MCF 10A (cell line): ENCODE results near the gene GPC3. TPM values are rescaled to one million over a fixed set of nuclear protein-coding genes. Genes with fewer than 3 reads are reported as not detected.
"Not testable (repeated sequence)": the region's sequence is repeated elsewhere in the genome, so short reads cannot be mapped to it uniquely, and the experiment has no call there.

ENCODE experiments used
- BruUV-seq: library from RNA; stranded (reverse); fragments of 400-500 nt; replicated peaks from 2 replicates; lab custom pipeline; 2021; lab: Mats Ljungman, UMichigan
- CTCF ChIA-PET: fragments of 300-600 bp; sonication (Branson Sonifier 250); formaldehyde crosslinking; extraction: SDS; loops from one replicate; lab custom pipeline; 2021; ENCODE audit warnings: antibody characterized with exemption, inconsistent platforms; lab: Yijun Ruan, JAX
- POLR2A ChIA-PET: fragments of 300-600, 350-650 bp; sonication (Branson Sonifier 250); formaldehyde crosslinking; extraction: SDS; loops from one replicate; lab custom pipeline; 2020; ENCODE audit warnings: antibody characterized with exemption, inconsistent platforms; lab: Yijun Ruan, JAX
- DNase-seq: peaks from one replicate; pipeline ENCODE4 v3.0.0-alpha.2; 2018; ENCODE audit not compliant: unreplicated experiment
- H3K27ac Mint-ChIP-seq: one replicate; pipeline ENCODE4 v1.8.0; 2022; ENCODE audit warnings: mild to moderate bottlenecking, low read depth, mixed read lengths; ENCODE audit not compliant: unreplicated experiment
- H3K27me3 Mint-ChIP-seq: one replicate; pipeline ENCODE4 v1.8.0; 2022; ENCODE audit warnings: mixed read lengths; ENCODE audit not compliant: insufficient read depth, unreplicated experiment
- H3K36me3 Mint-ChIP-seq: one replicate; pipeline ENCODE4 v1.8.0; 2022; ENCODE audit warnings: mild to moderate bottlenecking, moderate library complexity, mixed read lengths; ENCODE audit not compliant: insufficient read depth, unreplicated experiment
- H3K4me1 Mint-ChIP-seq: one replicate; pipeline ENCODE4 v1.8.0; 2022; ENCODE audit warnings: mixed read lengths; ENCODE audit not compliant: insufficient read depth, unreplicated experiment
- H3K4me3 Mint-ChIP-seq: one replicate; pipeline ENCODE4 v1.8.0; 2022; ENCODE audit warnings: mild to moderate bottlenecking, moderate library complexity, mixed read lengths; ENCODE audit not compliant: unreplicated experiment
- H3K9me3 Mint-ChIP-seq: one replicate; pipeline ENCODE4 v1.8.0; 2022; ENCODE audit warnings: mixed read lengths; ENCODE audit not compliant: unreplicated experiment
- intact Hi-C: fragments of 100-400 bp; cut with micrococcal nuclease; formaldehyde crosslinking; loops from 2 replicates; pipeline ENCODE4 v1.14.1; 2022
- total RNA-seq: library from RNA; stranded (reverse); gene quantifications from 2 replicates; pipeline ENCODE4 v1.2.3, GENCODE V29; 2022
- TF ChIP-seq, protein P1 (sequence below): fragments of 200-600 bp; IDR thresholded peaks from one replicate; pipeline ENCODE4 v1.8.0; 2022; ENCODE audit warnings: antibody characterized with exemption, mild to moderate bottlenecking; ENCODE audit not compliant: unreplicated experiment

GPC3 gene
- total RNA-seq, 1 experiment from 2014 or later: 0.37 TPM

DNA sequence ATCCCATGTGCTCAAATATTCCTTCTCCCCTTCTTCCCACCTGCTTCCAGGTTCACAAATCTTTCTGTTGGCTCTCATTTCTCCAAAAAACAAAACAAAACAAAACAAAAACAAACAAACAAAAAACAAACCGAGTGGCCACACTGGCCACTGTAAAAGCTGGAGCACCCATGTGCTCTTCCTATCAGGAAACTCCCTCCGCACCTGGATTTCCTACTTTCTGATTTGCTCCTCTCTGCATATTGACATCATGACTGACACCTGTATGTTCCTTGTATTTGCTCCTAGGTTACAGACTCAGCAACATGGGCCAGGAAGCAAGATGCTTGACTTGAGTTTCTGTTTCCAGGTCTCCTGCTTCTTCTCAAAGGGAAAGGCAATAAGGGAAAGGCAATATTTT, 258.8 kb downstream of the GPC3 start:
- H3K27ac Mint-ChIP-seq: peak overlapping the region; percentile 95
- no peaks in the 10 kb centered on the region for H3K9me3 Mint-ChIP-seq
- CTCF ChIA-PET: no interaction called here
- peak overlapping the region; percentile 11 for H3K4me3 Mint-ChIP-seq
- no peaks in the 10 kb centered on the region for H3K36me3 Mint-ChIP-seq
- intact Hi-C loops: no loop called here
- no TSS peak for BruUV-seq
- POLR2A ChIA-PET: interaction anchor here (0.9 kb wide), 1 partner anchor 12 kb away, joined by 3 read pairs; no protein-coding TSS in a partner anchor
- H3K27me3 Mint-ChIP-seq: peaks cover 33% of the 10 kb centered on the region
- TF ChIP-seq, protein P1, sequence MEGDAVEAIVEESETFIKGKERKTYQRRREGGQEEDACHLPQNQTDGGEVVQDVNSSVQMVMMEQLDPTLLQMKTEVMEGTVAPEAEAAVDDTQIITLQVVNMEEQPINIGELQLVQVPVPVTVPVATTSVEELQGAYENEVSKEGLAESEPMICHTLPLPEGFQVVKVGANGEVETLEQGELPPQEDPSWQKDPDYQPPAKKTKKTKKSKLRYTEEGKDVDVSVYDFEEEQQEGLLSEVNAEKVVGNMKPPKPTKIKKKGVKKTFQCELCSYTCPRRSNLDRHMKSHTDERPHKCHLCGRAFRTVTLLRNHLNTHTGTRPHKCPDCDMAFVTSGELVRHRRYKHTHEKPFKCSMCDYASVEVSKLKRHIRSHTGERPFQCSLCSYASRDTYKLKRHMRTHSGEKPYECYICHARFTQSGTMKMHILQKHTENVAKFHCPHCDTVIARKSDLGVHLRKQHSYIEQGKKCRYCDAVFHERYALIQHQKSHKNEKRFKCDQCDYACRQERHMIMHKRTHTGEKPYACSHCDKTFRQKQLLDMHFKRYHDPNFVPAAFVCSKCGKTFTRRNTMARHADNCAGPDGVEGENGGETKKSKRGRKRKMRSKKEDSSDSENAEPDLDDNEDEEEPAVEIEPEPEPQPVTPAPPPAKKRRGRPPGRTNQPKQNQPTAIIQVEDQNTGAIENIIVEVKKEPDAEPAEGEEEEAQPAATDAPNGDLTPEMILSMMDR: no peak
- DNase-seq: peak; percentile 0
- peaks cover 17% of the 10 kb centered on the region for H3K4me1 Mint-ChIP-seq

DNA sequence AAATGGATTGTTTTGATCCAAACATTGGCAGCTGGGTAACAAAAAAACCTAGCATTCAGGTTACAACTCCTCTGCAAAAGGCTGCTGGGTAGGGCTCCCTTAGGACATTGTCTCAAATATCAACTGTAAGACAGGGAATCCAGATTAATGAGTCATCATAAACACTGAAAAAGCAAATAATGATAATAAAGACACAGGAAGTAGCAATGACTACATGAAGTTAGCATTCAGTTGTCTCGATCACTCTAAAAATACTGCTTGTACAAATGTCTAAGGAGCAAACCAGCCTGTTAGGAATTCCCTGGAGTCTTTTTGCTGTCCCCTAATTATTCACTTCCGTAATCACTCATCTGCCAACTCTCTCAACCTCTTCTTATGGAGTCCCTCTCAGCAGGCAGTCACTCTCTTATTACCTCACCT, 259.2 kb downstream of the GPC3 start:
- H3K27me3 Mint-ChIP-seq: peaks cover 29% of the 10 kb centered on the region
- H3K27ac Mint-ChIP-seq: peak overlapping the region; percentile 95
- ChIA-PET POLR2A (interaction anchor here (0.6 to 0.9 kb wide), 3 partner anchors 12 to 1403 kb away, joined by 3 to 4 read pairs (median 3); no protein-coding TSS in a partner anchor), CTCF (no interaction called here)
- no peaks in the 10 kb centered on the region for H3K36me3 Mint-ChIP-seq
- intact Hi-C loops: no loop called here
- peak overlapping the region; percentile 11 for H3K4me3 Mint-ChIP-seq
- peaks cover 17% of the 10 kb centered on the region for H3K4me1 Mint-ChIP-seq
- no peaks in the 10 kb centered on the region for H3K9me3 Mint-ChIP-seq
- TF ChIP-seq, protein P1: no peak
- DNase-seq: peak; percentile 63
- BruUV-seq: no TSS peak

DNA sequence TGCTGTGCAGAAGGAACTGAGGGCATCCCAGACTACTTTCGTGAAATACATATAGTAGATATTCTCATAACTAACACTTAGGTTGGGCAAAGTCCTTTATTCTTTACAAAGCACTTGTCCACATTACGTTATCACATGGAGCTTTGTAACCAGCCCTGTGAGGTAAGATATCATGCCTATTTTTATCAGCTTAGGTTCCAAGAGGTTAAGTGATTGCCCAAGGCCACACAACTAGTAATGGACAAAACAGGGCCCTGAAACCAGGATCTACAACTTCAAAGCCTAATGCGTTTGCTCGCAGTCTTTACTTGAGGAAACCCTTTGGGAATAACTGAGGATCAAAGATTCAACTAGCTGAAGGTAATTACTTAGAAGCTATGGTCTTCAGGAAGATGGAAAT, 261.5 kb downstream of the GPC3 start:
- TF ChIP-seq, protein P1: no peak
- Mint-ChIP-seq H3K27ac (no peak overlapping the region), H3K36me3 (no peaks in the 10 kb centered on the region), H3K4me3 (no peak overlapping the region), H3K4me1 (peaks cover 17% of the 10 kb centered on the region), H3K27me3 (peaks cover 22% of the 10 kb centered on the region), H3K9me3 (no peaks in the 10 kb centered on the region)
- POLR2A ChIA-PET: interaction anchor here (0.6 kb wide), 1 partner anchor 552 kb away, joined by 3 read pairs; no protein-coding TSS in a partner anchor
- intact Hi-C loops: no loop called here
- no peak for DNase-seq
- CTCF ChIA-PET: no interaction called here
- no TSS peak for BruUV-seq

DNA sequence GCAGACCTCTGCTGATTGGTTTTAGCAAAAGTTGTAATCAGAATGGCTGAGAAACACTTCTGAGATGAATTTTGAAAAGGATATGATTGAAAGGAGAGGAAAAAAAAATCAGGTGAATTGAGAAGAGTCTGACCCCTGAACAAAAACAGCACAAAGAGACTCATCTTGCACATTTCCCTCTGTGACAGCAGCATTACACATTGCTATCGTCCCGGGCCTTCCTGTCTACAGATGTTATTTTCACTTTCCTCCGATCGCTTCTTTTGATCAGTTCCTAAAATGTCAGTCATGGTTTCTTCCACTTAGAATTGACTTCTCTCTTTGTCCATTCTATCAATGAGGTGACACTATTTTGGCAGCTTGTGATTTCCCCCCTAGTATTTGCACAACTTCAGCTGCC, 262.6 kb downstream of the GPC3 start:
- intact Hi-C loops: no loop called here
- H3K27ac Mint-ChIP-seq: no peak overlapping the region
- ChIA-PET CTCF (no interaction called here), POLR2A (no interaction called here)
- no peak overlapping the region for H3K4me3 Mint-ChIP-seq
- no peaks in the 10 kb centered on the region for H3K9me3 Mint-ChIP-seq
- H3K27me3 Mint-ChIP-seq: peaks cover 34% of the 10 kb centered on the region
- no TSS peak for BruUV-seq
- TF ChIP-seq, protein P1: no peak
- H3K36me3 Mint-ChIP-seq: no peaks in the 10 kb centered on the region
- no peak for DNase-seq
- H3K4me1 Mint-ChIP-seq: peaks cover 17% of the 10 kb centered on the region

DNA sequence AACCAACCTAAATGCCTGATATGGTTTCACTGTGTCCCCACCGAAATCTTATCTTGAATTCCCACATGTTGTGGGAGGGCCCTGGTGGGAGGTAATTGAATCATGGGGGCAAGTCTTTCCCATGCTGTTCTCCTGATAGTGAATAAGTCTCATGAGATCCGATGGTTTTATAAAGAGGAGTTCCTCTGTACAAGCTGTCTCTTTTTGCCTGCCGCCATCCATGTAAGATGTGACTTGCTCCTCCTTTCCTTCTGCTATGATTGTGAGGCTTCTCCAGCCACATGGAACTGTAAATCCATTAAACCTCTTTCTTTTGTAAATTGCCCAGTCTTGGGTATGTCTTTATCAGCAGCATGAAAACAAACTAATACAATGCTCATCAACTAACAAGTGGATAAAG, 265.1 kb downstream of the GPC3 start:
- not testable (repeated sequence) for H3K36me3 Mint-ChIP-seq, H3K9me3 Mint-ChIP-seq

More for the DNA sequence above, 265.1 kb downstream of the GPC3 start:
- H3K4me1 Mint-ChIP-seq, BruUV-seq, POLR2A ChIA-PET, H3K4me3 Mint-ChIP-seq, H3K27ac Mint-ChIP-seq, DNase-seq: not testable (repeated sequence)
- H3K27me3 Mint-ChIP-seq: peaks cover 56% of the 10 kb centered on the region
- intact Hi-C loops: loop anchor here (2.0 kb wide), 1 partner anchor 15 kb away; no protein-coding TSS in a partner anchor
- CTCF ChIA-PET: interaction anchor here (0.7 kb wide), 1 partner anchor 326 kb away, joined by 3 read pairs; no protein-coding TSS in a partner anchor
